Loucy (cell line): ENCODE measurements around the gene CDKN2B-AS1.

Source experiments
- CTCF ChIP-seq: fragments of 200-600 bp; sonication (generic); conservative IDR thresholded peaks from 2 replicates; pipeline ENCODE4 v1.5.1; 2014; ENCODE audit warnings: mild to moderate bottlenecking, antibody characterized with exemption, low read length
- EZH2phosphoT487 ChIP-seq: fragments of 200-600 bp; IDR thresholded peaks from 2 replicates; pipeline ENCODE4 v1.6.1; 2018; ENCODE audit warnings: antibody characterized with exemption, mild to moderate bottlenecking, moderate library complexity, borderline replicate concordance

GRCh38 chr9:22154064-22154463 lies 159.5 kb downstream of the CDKN2B-AS1 start:
- TF ChIP-seq CTCF = no peak
- TF ChIP-seq EZH2phosphoT487 = no peak
